Tibial artery (tissue), 4 donors: Measurements from ENCODE around the gene KIAA1143.

Experiments
- DNase-seq, 2 donors: peaks; one replicate each; pipeline ENCODE4 v3.0.0-alpha.2; 2019
- H3K27ac ChIP-seq, 2 donors: fragments of 200-600 bp; sonication (generic) in 1 of 2; 1 replicate in 1 of 2; 2 replicates in 1 of 2; pipeline ENCODE4 v1.5.1; 2018 to 2019; ENCODE audit warnings: mild to moderate bottlenecking in 1 of 2
- H3K27me3 ChIP-seq, 2 donors: fragments of 200-600 bp; sonication (generic) in 1 of 2; one replicate each; pipeline versions ENCODE4 v1.5.1 to v1.6.0; 2016 to 2019
- H3K36me3 ChIP-seq, 3 donors: fragments of 200-600 bp; sonication (generic) in 2 of 3; one replicate each; pipeline ENCODE4 v1.5.1; 2016 to 2019; ENCODE audit warnings: mild to moderate bottlenecking in 2 of 3
- H3K4me1 ChIP-seq, 4 donors: fragments of 200-600 bp; sonication (generic) in 2 of 4; 1 replicate in 3 of 4; 2 replicates in 1 of 4; pipeline ENCODE4 v1.5.1; 2016 to 2019
- H3K4me3 ChIP-seq, 2 donors: fragments of 200-600 bp; sonication (generic) in 1 of 2; 1 replicate in 1 of 2; 2 replicates in 1 of 2; pipeline ENCODE4 v1.5.1; 2018 to 2019; ENCODE audit warnings: mild to moderate bottlenecking in 2 of 2
- H3K9me3 ChIP-seq, 3 donors: fragments of 200-600 bp; sonication (generic) in 1 of 3; one replicate each; pipeline ENCODE4 v1.5.1; 2016 to 2019
- CTCF ChIP-seq, 2 experiments: fragments of 200-600 bp in 1 of 2; fragments of 450-650 bp in 1 of 2; IDR thresholded peaks; one replicate each; pipeline ENCODE4 v1.5.1; 2017 to 2019; ENCODE audit warnings: antibody characterized with exemption in 2 of 2, mild to moderate bottlenecking in 1 of 2, moderate library complexity in 1 of 2
- intact Hi-C: fragments of 100-400 bp; cut with DNase I; formaldehyde crosslinking; loops from one replicate; pipeline ENCODE4 v1.15.0; 2023; ENCODE audit warnings: low total_unique reads

Gene KIAA1143

DNA sequence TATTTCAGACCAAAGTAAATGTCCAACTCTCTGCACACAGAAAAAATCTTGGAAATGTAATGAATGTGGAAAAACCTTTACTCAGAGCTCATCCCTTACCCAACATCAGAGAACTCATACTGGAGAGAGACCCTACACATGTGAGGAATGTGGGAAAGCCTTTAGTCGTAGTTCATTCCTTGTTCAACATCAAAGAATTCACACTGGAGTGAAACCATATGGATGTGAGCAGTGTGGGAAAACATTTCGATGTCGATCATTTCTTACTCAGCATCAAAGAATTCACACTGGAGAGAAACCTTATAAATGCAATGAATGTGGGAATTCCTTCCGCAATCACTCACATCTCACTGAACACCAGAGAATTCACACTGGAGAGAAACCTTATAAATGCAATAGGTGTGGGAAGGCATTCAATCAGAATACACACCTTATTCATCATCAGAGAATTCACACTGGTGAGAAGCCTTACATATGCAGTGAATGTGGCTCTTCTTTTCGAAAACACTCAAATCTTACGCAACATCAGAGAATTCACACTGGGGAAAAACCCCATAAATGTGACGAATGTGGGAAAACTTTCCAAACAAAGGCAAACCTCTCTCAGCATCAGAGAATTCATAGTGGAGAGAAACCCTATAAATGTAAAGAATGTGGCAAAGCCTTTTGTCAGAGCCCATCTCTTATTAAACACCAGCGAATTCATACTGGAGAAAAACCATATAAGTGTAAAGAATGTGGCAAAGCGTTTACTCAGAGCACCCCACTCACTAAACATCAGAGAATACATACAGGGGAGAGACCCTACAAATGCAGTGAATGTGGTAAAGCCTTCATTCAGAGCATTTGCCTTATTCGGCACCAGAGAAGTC, 40.0 kb downstream of the KIAA1143 start:
- Histone ChIP-seq H3K4me3 (no peak overlapping the region), H3K27me3 (no peaks in the 10 kb centered on the region), H3K4me1 (no peaks in the 10 kb centered on the region), H3K27ac (no peak overlapping the region), H3K9me3 (peaks cover 18 to 93% (median 85%) of the 10 kb centered on the region in 3 donors), H3K36me3 (peaks cover 65 to 86% (median 82%) of the 10 kb centered on the region in 3 donors)
- intact Hi-C loops, result no loop called here
- no peak for TF ChIP-seq CTCF (IDR thresholded peaks at IDR 0.05)
- no peak for DNase-seq

GRCh38 chr3:44712455-44713075, 48.9 kb downstream of the KIAA1143 start, which contains the start of gene ZNF502:
Gene ZNF502, plus strand, starts transcription at chr3:44712660. Its CDS starts 7,602 bp downstream, at chr3:44720262.
- peaks cover 0 to 10% (median 4%) of the 10 kb centered on the region in 4 donors for H3K4me1 ChIP-seq
- H3K4me3 ChIP-seq, result peak within 1 kb of the TSS; percentile 85 to 94
- peaks cover 0 to 29% (median 11%) of the 10 kb centered on the region in 3 donors for H3K9me3 ChIP-seq
- H3K27me3 ChIP-seq, result no peaks in the 10 kb centered on the region
- TF ChIP-seq CTCF (IDR thresholded peaks at IDR 0.05), result peak; percentile 42 to 51
- intact Hi-C loops, result loop anchor here (5.0 kb wide), 1 partner anchor 50 kb away; the partner anchor contains the start of genes KIAA1143 and KIF15
- DNase-seq, result peak; percentile 86 to 89
- H3K36me3 ChIP-seq, result peaks cover 15 to 25% (median 17%) of the 10 kb centered on the region in 3 donors
- peak within 1 kb of the TSS; percentile 77 to 78 for H3K27ac ChIP-seq
